GM12891 (cell line): ENCODE measurements around the gene KCTD21.
A peak's percentile ranks its signal among the peaks of the same experiment; 100 is the strongest.

Experiments
- DNase-seq: peaks from one replicate; pipeline ENCODE4 v3.0.0; 2011; ENCODE audit warnings: low spot score; ENCODE audit not compliant: insufficient read length
- FAIRE-seq: peaks from 2 replicates; lab custom pipeline; 2011; peaks lifted over from hg19 to GRCh38; lab: Jason Lieb, UNC
- PAX5 ChIP-seq: IDR thresholded peaks from 2 replicates; pipeline ENCODE4 v1.6.1; 2011; ENCODE audit warnings: low read length, moderate library complexity, mild to moderate bottlenecking; ENCODE audit not compliant: insufficient read depth, severe bottlenecking
- POLR2A ChIP-seq: IDR thresholded peaks from 2 replicates; pipeline ENCODE4 v1.6.1; 2011; ENCODE audit warnings: low read depth, low read length, control low read depth
- POLR2AphosphoS5 ChIP-seq: IDR thresholded peaks from 2 replicates; pipeline ENCODE4 v1.6.1; 2011; ENCODE audit warnings: low read depth, low read length, control low read depth
- POU2F2 ChIP-seq: IDR thresholded peaks from 2 replicates; pipeline ENCODE4 v1.6.1; 2011; ENCODE audit warnings: low read depth, mild to moderate bottlenecking, control low read depth, low read length, moderate library complexity
- SPI1 ChIP-seq: IDR thresholded peaks from 2 replicates; pipeline ENCODE4 v1.6.1; 2011; ENCODE audit warnings: low read depth, low read length, control low read depth
- TAF1 ChIP-seq: IDR thresholded peaks from 2 replicates; pipeline ENCODE4 v1.6.1; 2011; ENCODE audit warnings: low read depth, low read length, control low read depth

KCTD21 gene

DNA sequence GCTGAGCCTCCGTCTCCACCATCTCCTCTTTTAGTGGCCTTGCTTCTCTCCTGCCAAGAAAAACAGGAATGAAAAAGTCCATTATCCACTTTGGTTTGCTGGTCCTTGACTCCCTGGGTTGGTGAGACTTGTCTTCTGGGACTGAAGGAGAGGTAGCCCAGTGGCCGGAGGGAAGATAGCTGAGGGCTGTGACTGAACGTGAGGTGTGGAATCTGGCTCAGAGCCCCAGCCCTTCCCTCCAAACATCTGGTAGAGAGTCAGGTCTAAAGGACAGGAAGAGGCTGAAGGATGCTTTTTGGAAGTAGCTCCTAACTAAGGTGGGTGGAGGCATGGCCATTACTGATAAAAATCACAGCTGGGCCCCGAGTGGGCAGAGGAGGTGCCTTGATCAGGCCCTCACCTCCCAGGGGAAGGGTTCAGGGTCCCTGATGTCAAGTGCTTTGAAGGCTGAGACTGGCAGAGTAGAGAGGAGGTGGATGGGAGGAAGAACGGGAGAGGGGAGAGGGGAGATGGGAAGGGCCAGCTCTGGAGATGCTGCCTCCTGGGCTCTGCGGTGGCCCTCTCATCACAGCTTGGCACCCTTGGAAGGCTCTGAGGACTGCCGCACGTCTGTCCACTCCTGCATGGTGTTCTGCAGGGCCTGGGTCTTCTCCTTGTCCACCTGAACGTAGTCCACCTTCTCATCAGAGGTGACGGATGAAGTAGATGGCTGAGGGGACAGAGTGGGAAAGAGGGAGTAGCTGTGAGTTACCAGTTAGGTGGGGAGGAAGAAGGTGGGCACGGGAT is 30.5 kb upstream of the KCTD21 start:
- no peak for DNase-seq
- TF ChIP-seq TAF1 (no peak), POLR2AphosphoS5 (no peak), PAX5 (no peak), SPI1 (no peak), POLR2A (no peak), POU2F2 (no peak)
- FAIRE-seq = no peak

- FAIRE-seq (peak; percentile 9), DNase-seq (no peak)
- no peak for TF ChIP-seq POLR2AphosphoS5
- no peak for TF ChIP-seq PAX5
- no peak for TF ChIP-seq SPI1
Measured at GRCh38 chr11:78217650-78218541, 29.5 kb upstream of the KCTD21 start.

- DNase-seq (no peak), FAIRE-seq (no peak)
- TF ChIP-seq TAF1 (no peak), POLR2A (no peak), POLR2AphosphoS5 (no peak), PAX5 (no peak), POU2F2 (no peak), SPI1 (no peak)
Measured at GRCh38 chr11:78216571-78217287, 28.3 kb upstream of the KCTD21 start.

- no peak for TF ChIP-seq SPI1
- TF ChIP-seq TAF1 = no peak
- TF ChIP-seq POLR2A = no peak
- TF ChIP-seq POLR2AphosphoS5 = no peak
- TF ChIP-seq POU2F2 = no peak
- TF ChIP-seq PAX5 = no peak
- DNase-seq = no peak
- no peak for FAIRE-seq
Measured at GRCh38 chr11:78216021-78216420, 27.6 kb upstream of the KCTD21 start.

- TF ChIP-seq POLR2A = no peak
- TF ChIP-seq SPI1 = no peak
- no peak for TF ChIP-seq TAF1
- TF ChIP-seq PAX5 = no peak
- TF ChIP-seq POU2F2 = no peak
- DNase-seq (no peak), FAIRE-seq (no peak)
Measured at GRCh38 chr11:78214331-78215194, 26.1 kb upstream of the KCTD21 start.

GRCh38 chr11:78213526-78214330 is 25.3 kb upstream of the KCTD21 start:
- no peak for FAIRE-seq
- TF ChIP-seq SPI1 = no peak
- TF ChIP-seq POU2F2 = no peak
- TF ChIP-seq POLR2A = no peak
- TF ChIP-seq TAF1 = no peak
- TF ChIP-seq POLR2AphosphoS5 = no peak
- no peak for TF ChIP-seq PAX5
- no peak for DNase-seq

- DNase-seq = no peak
- no peak for TF ChIP-seq POLR2A
- no peak for TF ChIP-seq TAF1
- no peak for FAIRE-seq
Measured at GRCh38 chr11:78212586-78213371, 24.4 kb upstream of the KCTD21 start.

DNA sequence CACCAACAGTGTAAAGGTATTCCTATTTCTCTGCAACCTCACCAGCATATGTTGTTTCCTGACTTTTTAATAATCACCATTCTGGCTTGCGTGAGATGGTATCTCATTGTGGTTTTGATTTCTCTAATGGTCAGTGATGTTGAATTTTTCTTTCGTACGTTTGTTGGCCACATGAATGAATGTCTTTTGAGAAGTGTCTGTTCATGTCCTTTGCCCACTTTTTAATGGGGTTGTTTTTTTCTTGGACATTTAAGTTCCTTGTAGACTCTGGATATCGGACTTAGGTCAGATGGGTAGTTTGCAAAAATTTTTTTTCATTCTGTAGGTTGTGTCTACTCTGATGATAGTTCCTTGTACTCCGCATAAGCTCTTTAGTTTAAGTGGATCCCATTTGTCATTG is 23.1 kb upstream of the KCTD21 start:
- TF ChIP-seq TAF1 (no peak), SPI1 (no peak), PAX5 (no peak), POLR2AphosphoS5 (no peak)
- FAIRE-seq = no peak
- no peak for DNase-seq
